GM23338 (cell line): ENCODE measurements around the gene VWA3B. TPM values are rescaled to one million over a fixed set of nuclear protein-coding genes. Genes with fewer than 3 reads are reported as not detected.

Experiments used
- ATAC-seq: fragments of 200-7000 bp; cut with Tn5 transposase; 3 replicates; pipeline ENCODE4 v1.9.1; 2020
- DNase-seq: peaks from one replicate; pipeline ENCODE4 v3.0.0-alpha.2; 2015; ENCODE audit warnings: low spot score
- H2AFZ ChIP-seq: fragments of 200-600 bp; sonication (generic); 2 replicates; pipeline ENCODE4 v1.8.0; 2016; ENCODE audit warnings: antibody characterized with exemption, mild to moderate bottlenecking, moderate library complexity
- H3F3A ChIP-seq: fragments of 200-600 bp; sonication (generic); replicated peaks from 2 replicates; pipeline ENCODE4 v1.8.0; 2017; ENCODE audit warnings: antibody characterized with exemption, mixed run types, low read depth
- H3K27ac ChIP-seq: fragments of 200-600 bp; sonication (generic); 2 replicates; pipeline ENCODE4 v1.6.1; 2016; ENCODE audit warnings: low read depth
- H3K27me3 ChIP-seq: fragments of 200-600 bp; sonication (generic); 2 replicates; pipeline ENCODE4 v1.8.0; 2016; ENCODE audit warnings: mild to moderate bottlenecking, mixed run types, moderate library complexity; ENCODE audit not compliant: insufficient read depth
- H3K36me3 ChIP-seq: fragments of 200-600 bp; sonication (generic); 2 replicates; pipeline ENCODE4 v1.8.0; 2016; ENCODE audit warnings: mild to moderate bottlenecking; ENCODE audit not compliant: insufficient read depth
- H3K4me1 ChIP-seq: fragments of 200-600 bp; sonication (generic); 2 replicates; pipeline ENCODE4 v1.8.0; 2016; ENCODE audit warnings: mild to moderate bottlenecking, moderate library complexity; ENCODE audit not compliant: insufficient read depth
- H3K4me2 ChIP-seq: fragments of 200-600 bp; sonication (generic); 2 replicates; pipeline ENCODE4 v1.7.1; 2017; ENCODE audit warnings: mixed run types
- H3K4me3 ChIP-seq: fragments of 200-600 bp; sonication (generic); 2 replicates; pipeline ENCODE4 v1.6.1; 2016; ENCODE audit warnings: mixed run types
- H3K79me2 ChIP-seq: fragments of 200-600 bp; sonication (generic); replicated peaks from 2 replicates; pipeline ENCODE4 v1.8.0; 2017; ENCODE audit warnings: mild to moderate bottlenecking; ENCODE audit not compliant: insufficient read depth
- H3K9me2 ChIP-seq: fragments of 200-600 bp; sonication (generic); 2 replicates; pipeline ENCODE4 v1.8.0; 2017; ENCODE audit not compliant: insufficient read depth
- H4K20me1 ChIP-seq: fragments of 200-600 bp; sonication (generic); replicated peaks from 2 replicates; pipeline ENCODE4 v1.8.0; 2017; ENCODE audit warnings: mild to moderate bottlenecking; ENCODE audit not compliant: insufficient read depth
- H3K27ac Mint-ChIP-seq: 2 replicates; pipeline ENCODE4 v1.8.0; 2020; ENCODE audit warnings: inconsistent platforms, mild to moderate bottlenecking, moderate library complexity, mixed read lengths
- H3K27me3 Mint-ChIP-seq: 3 replicates; pipeline ENCODE4 v1.8.0; 2022; ENCODE audit warnings: low read depth, mild to moderate bottlenecking, moderate library complexity, mixed read lengths, inconsistent platforms; ENCODE audit not compliant: insufficient read depth, poor library complexity
- H3K36me3 Mint-ChIP-seq: 3 replicates; pipeline ENCODE4 v1.8.0; 2021; ENCODE audit warnings: low read depth, mild to moderate bottlenecking, inconsistent platforms, moderate library complexity, mixed read lengths
- H3K4me1 Mint-ChIP-seq: 3 replicates; pipeline ENCODE4 v1.8.0; 2020; ENCODE audit warnings: mild to moderate bottlenecking, inconsistent platforms, mixed read lengths
- H3K4me3 Mint-ChIP-seq: 3 replicates; pipeline ENCODE4 v1.8.0; 2021; ENCODE audit warnings: moderate library complexity, mild to moderate bottlenecking, inconsistent platforms, mixed read lengths
- H3K9me3 Mint-ChIP-seq: 3 replicates; pipeline ENCODE4 v1.8.0; 2020; ENCODE audit warnings: moderate library complexity, mild to moderate bottlenecking, inconsistent platforms, mixed read lengths
- CREB1 ChIP-seq: fragments of 250-450 bp; sonication (Bioruptor Pico); IDR thresholded peaks from 2 replicates; pipeline ENCODE4 v1.5.0; 2020; ENCODE audit warnings: low read depth, mild to moderate bottlenecking, moderate library complexity
- CTCF ChIP-seq, 2 experiments: fragments of 200-600 bp in 1 of 2; sonication (generic) in 1 of 2; conservative IDR thresholded peaks; 2 replicates each; pipeline versions ENCODE4 v1.5.1 to v1.6.1; 2016 to 2017; ENCODE audit warnings: antibody characterized with exemption in 2 of 2, low read depth in 2 of 2, mild to moderate bottlenecking in 2 of 2, moderate library complexity in 1 of 2
- EZH2 ChIP-seq: fragments of 200-600 bp; sonication (generic); IDR thresholded peaks from one replicate; pipeline ENCODE4 v1.8.0; 2017; ENCODE audit warnings: antibody characterized with exemption, mild to moderate bottlenecking, low read depth; ENCODE audit not compliant: unreplicated experiment
- EZH2phosphoT487 ChIP-seq: fragments of 200-600 bp; sonication (generic); IDR thresholded peaks from one replicate; pipeline ENCODE4 v1.8.1; 2018; ENCODE audit warnings: antibody characterized with exemption; ENCODE audit not compliant: unreplicated experiment
- JUNB ChIP-seq: IDR thresholded peaks from one replicate; pipeline ENCODE4 v1.6.1; 2016; ENCODE audit warnings: antibody characterized with exemption; ENCODE audit not compliant: unreplicated experiment
- NANOG ChIP-seq: IDR thresholded peaks from 2 replicates; pipeline ENCODE4 v1.6.1; 2016; ENCODE audit warnings: antibody characterized with exemption, borderline replicate concordance
- POLR2AphosphoS5 ChIP-seq: IDR thresholded peaks from 2 replicates; pipeline ENCODE4 v1.6.1; 2016; ENCODE audit warnings: antibody characterized with exemption, low read depth
- REST ChIP-seq: IDR thresholded peaks from one replicate; pipeline ENCODE4 v1.6.1; 2018; ENCODE audit warnings: antibody characterized with exemption; ENCODE audit not compliant: unreplicated experiment
- STAT1 ChIP-seq: IDR thresholded peaks from one replicate; pipeline ENCODE4 v1.6.1; 2016; ENCODE audit warnings: antibody characterized with exemption; ENCODE audit not compliant: unreplicated experiment
- ZNF331 ChIP-seq: fragments of 250-450 bp; sonication (Bioruptor Pico); IDR thresholded peaks from 2 replicates; pipeline ENCODE4 v1.5.0; 2020; ENCODE audit warnings: low read depth, mild to moderate bottlenecking, moderate library complexity
- ZNF462 ChIP-seq: fragments of 250-450 bp; sonication (Bioruptor Pico); IDR thresholded peaks from 2 replicates; pipeline ENCODE4 v1.5.0; 2020; ENCODE audit warnings: mild to moderate bottlenecking, moderate library complexity
- polyA plus RNA-seq: library from polyadenylated mRNA; unstranded; fragments of >200 nt; fragmentation: Nextera tagmentation; extraction: Ambion mirVana; gene quantifications from 2 replicates; pipeline ENCODE4 v1.2.1, GENCODE V29; 2016
- total RNA-seq: library from RNA; depleted of rRNA; stranded (reverse); fragments of >200 nt; shearing (Covaris generic); gene quantifications from 2 replicates; pipeline ENCODE4 v1.2.3, GENCODE V29; 2014

The VWA3B gene
- total and polyA plus RNA-seq, 2 experiments from 2014 or later: not detected

GRCh38 chr2:98063291-98063854 is 23.6 kb upstream of the VWA3B start:
- Mint-ChIP-seq H3K4me1 (no peaks in the 10 kb centered on the region), H3K9me3 (no peaks in the 10 kb centered on the region), H3K27ac (no peak overlapping the region), H3K27me3 (peaks cover 7% of the 10 kb centered on the region), H3K36me3 (no peaks in the 10 kb centered on the region), H3K4me3 (no peak overlapping the region)
- Histone ChIP-seq H3K4me2 (no peak overlapping the region), H3K36me3 (no peaks in the 10 kb centered on the region), H4K20me1 (no peaks in the 10 kb centered on the region), H3K9me2 (no peaks in the 10 kb centered on the region), H3K4me3 (no peak overlapping the region), H2AFZ (no peak overlapping the region), H3F3A (no peaks in the 10 kb centered on the region), H3K27me3 (no peaks in the 10 kb centered on the region), H3K4me1 (no peaks in the 10 kb centered on the region), H3K79me2 (no peaks in the 10 kb centered on the region), H3K27ac (no peak overlapping the region)
- ATAC-seq: peak; percentile 62
- no peak for TF ChIP-seq STAT1
- DNase-seq: peak; percentile 61

- Mint-ChIP-seq H3K27ac (no peak overlapping the region), H3K27me3 (peaks cover 7% of the 10 kb centered on the region), H3K36me3 (no peaks in the 10 kb centered on the region), H3K4me1 (peaks cover 6% of the 10 kb centered on the region), H3K9me3 (no peaks in the 10 kb centered on the region), H3K4me3 (no peak overlapping the region)
- DNase-seq (no peak), ATAC-seq (no peak)
- H3K27ac ChIP-seq: no peak overlapping the region
- no peaks in the 10 kb centered on the region for H3F3A ChIP-seq
- H3K4me1 ChIP-seq: no peaks in the 10 kb centered on the region; the same call in 1 of the 2 replicates
- no peak overlapping the region for H2AFZ ChIP-seq
- no peak overlapping the region for H3K4me2 ChIP-seq
- H3K9me2 ChIP-seq: no peaks in the 10 kb centered on the region
- no peaks in the 10 kb centered on the region for H3K27me3 ChIP-seq
- H3K79me2 ChIP-seq: no peaks in the 10 kb centered on the region
- no peaks in the 10 kb centered on the region for H4K20me1 ChIP-seq
- no peak overlapping the region for H3K4me3 ChIP-seq
- no peaks in the 10 kb centered on the region for H3K36me3 ChIP-seq
- TF ChIP-seq POLR2AphosphoS5 (no peak), CREB1 (CRISPR knock-in tag) (no peak), EZH2 (no peak), EZH2phosphoT487 (no peak), JUNB (no peak), NANOG (no peak), CTCF (conservative IDR thresholded peaks at IDR 0.05; ENCODE audit: low read depth in 2 of 2) (no peak), REST (no peak), ZNF331 (CRISPR knock-in tag) (no peak), ZNF462 (no peak)
Measured at GRCh38 chr2:98065808-98066207, 21.2 kb upstream of the VWA3B start.
